NCI-H2081 treated with DMSO at 0.1 percent for 48 hours (cell line): ENCODE measurements around the gene CCDC181.

Source experiments
- DNase-seq: peaks from one replicate; lab custom pipeline; 2025; lab: John Stamatoyannopoulos, UW

CCDC181 gene

GRCh38 chr1:169395955-169396354 lies 31.3 kb downstream of the CCDC181 start:
- no peak for DNase-seq

- DNase-seq, result no peak
Observed at GRCh38 chr1:169392406-169392805, 34.9 kb downstream of the CCDC181 start.

- DNase-seq, result no peak
Observed at GRCh38 chr1:169390303-169390702, 37.0 kb downstream of the CCDC181 start.

- no peak for DNase-seq
Observed at GRCh38 chr1:169387399-169387798, 39.9 kb downstream of the CCDC181 start.

- no peak for DNase-seq
Observed at GRCh38 chr1:169383449-169383848, 43.8 kb downstream of the CCDC181 start.

DNA sequence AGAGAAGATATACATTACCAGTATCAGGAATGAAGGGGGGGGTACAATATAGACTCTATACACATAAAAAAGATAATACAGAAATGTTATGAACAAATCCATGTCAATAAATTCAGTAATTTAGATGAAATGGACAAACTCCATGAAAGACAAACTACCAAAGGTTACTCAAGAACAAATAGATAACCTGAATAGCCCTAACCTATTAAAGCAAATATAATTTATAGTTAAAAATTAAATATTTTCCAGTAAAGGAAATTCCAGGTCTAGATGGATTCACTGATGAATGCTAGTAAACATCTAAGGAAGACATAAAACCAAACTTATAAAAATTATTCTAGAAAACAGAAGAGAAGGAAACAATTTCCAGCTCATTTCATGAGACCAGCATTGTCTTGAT lies 46.1 kb downstream of the CCDC181 start:
- DNase-seq, result no peak

DNA sequence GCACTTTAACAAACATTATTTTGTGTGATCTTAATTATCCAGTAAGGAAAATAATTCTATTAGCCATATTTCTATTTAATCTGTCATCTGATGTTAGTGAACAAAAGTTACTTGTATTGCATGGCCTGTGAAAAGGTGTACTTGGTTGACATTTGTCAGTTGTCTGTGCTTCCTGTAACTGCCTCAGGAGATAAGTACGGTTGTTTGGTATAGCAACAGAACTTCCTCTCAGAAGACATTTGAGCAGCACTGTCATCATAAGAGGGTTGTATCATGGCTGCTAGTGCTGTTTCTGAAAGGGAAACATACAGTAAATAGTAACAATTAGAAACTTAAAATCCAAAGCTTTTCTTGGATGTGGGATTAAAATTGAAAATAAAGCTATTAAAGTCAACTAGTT lies 55.9 kb downstream of the CCDC181 start:
- no peak for DNase-seq

DNA sequence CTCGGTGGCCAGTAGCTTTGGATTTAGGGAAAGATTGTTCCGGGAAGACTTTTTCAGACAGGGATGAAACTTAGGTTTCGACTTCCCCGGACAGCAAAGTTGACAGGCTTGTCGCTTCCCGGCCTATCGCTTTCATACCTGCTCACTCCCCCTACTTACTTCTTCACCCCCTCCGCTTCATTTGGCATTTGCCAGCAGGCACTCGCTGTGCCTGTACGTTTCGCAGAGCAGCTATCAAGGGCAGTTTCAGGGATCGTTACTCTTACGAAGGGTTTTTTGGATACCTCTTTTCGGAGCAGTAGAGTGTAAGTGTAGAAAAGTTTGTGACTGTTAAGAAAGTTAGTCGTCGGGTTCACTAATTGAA lies 58.9 kb downstream of the CCDC181 start:
- no peak for DNase-seq

GRCh38 chr1:169367686-169368405 lies 59.4 kb downstream of the CCDC181 start, which contains the start of the genes BLZF1 and NME7:
TSS of gene BLZF1 (plus strand) at chr1:169368195. CDS start at chr1:169369523, 1,328 bp downstream.
TSS of gene NME7 (minus strand) at chr1:169367797. CDS start at chr1:169367710, 87 bp downstream.
- DNase-seq, result peak; percentile 92

DNA sequence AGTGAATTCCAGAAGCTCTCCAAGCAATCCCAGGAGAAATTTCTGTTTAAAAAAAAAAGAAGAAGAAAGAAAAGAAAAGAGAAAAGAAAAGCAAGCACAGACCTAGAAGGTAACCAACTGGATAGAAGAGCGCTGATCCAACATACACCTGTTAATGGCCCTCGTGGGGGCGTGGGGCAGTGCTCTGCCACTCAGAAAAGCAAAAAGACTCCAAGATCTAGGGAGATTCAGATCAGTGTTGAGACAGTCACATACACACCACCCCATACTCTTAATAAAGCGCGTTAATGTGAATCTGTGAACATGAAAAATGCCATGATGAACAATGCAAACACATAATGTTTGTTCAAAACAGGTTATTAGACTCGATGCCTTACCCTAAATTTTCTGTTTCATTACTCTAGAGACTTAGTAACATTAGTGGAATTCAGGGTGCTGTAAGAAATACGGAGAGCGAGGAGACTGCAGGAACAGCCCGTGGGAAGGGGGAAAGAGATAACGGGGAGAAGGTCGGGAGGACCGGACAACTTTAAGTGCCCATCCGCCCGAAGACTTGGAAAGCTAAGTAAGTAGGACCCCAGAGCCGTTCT lies 60.1 kb downstream of the CCDC181 start:
- DNase-seq, result no peak

DNA sequence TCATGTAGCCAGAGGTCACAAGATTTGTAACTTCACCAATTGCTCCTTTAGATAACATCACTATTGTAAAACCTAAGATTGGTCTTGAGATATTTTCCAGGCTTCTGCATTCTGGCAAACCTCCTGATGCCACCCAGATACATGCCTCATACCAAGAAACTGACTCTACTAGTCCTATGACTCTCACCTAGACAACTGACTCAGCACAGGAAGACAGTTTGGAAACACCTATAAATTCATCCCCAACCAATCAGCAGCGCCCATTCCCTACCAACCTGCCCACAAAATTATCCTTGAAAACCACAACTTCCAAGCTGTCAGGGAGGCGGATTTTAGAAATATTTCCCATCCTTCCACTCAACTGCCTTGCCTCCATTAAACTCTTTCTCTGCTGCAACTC lies 62.3 kb downstream of the CCDC181 start:
- DNase-seq, result no peak

DNA sequence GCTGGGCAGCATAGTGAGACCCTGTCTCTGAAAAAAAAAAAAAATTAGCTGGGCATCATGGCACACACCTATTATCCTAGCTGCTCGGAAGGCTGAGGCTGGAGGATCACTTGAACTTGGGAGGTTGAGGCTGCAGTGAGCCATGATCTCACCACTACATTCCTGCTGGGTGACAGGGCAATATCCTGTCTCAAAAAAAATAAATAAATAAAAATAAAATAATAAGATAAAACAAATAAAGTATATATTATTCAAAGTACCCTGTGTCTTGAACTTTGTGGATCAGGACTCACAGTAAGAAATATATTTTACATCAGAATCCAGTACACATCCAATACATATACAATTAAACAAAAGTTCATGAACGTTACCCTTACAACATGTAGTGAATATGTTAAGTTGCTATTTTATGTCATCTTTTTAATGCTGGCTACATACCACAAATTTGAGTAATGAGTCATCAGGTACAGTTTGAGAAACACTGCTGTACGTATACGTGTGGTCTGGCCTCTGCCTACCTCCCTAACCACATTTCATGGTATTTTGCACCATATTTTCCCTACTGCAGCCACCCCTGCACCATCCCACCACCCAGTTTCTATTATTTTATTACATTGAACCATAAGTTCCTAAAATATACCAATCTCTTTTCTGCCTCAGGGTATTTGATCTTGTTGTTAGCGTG lies 64.1 kb downstream of the CCDC181 start:
- no peak for DNase-seq

- no peak for DNase-seq
Observed at GRCh38 chr1:169361281-169361680, 66.0 kb downstream of the CCDC181 start.

DNA sequence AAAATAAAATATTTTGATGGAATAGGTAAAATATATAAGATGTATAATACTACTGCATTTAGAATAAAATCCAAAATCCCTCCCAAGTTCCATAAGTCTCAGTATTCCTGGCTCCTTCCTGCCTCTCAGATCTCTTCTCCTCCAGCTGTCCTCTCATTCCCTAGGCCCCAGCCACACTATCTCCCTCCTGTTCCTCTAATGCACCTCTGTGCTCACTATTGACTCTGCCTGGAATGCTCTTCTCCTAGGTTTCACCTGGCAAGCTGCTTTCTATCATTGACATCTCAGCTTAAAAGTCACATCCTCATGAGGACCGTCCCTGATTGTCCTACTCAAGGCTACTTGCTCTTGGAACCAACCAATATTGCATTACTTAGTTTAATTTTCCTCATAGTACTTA lies 66.9 kb downstream of the CCDC181 start:
- DNase-seq, result no peak

DNA sequence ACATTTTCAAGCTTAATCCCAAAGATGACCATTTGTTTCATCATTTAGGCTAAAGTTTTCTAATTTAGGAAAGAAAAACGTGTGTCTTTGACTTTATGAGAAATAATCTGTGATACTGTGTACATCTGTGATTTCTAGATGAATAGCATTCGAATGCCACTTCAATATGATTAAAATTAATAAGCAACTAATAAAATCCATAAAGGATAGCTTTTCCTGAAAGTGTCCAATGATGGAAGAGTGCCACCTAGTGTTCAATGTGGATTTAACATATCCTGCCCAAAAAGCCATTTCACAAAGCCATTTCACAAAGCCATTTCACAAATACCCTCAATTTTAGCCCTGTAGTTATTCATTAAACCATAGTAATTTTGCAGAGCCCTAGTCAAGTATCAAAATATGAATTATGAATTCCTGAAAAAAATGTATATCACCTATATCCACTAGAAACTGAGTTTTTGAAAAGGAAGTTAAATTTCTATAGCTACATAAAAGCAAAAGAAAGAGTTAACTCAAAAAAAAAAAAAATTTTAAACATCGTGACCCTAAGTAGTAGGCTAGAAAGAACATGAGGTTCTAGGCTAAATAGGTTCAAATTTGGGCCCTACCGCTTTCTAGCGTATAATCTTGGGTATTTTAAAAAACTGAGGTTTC lies 78.8 kb downstream of the CCDC181 start:
- no peak for DNase-seq

- no peak for DNase-seq
Observed at GRCh38 chr1:169347688-169348382, 79.4 kb downstream of the CCDC181 start.

- no peak for DNase-seq
Observed at GRCh38 chr1:169346036-169346589, 81.2 kb downstream of the CCDC181 start.

- DNase-seq, result no peak
Observed at GRCh38 chr1:169345511-169345910, 81.8 kb downstream of the CCDC181 start.
